ENCODE data around the gene FOXO1.

FOXO1 gene

DNA sequence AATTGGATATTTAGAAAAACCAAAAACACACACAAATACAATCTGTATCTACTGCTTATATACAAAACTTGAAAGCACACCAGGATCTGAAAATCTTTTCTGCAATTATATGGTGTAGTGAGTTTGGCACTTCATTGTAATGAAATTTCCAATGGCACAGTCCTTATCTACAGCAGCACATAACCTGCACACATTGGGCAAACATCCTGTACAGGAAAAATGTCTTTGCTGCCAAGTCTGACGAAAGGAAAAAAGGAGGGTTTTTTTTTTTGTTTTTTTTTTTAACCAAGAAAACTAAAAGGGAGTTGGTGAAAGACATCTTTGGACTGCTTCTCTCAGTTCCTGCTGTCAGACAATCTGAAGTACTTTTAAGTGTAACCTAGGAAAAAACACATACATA is 107.8 kb downstream of the FOXO1 start:
- H3K4me3 ChIP-seq (replicated peaks; ENCODE audit: low read depth, low read length): no peak overlapping the region
- no peak for DNase-seq (ENCODE audit: extremely low read depth, low read depth)
- TF ChIP-seq, protein P1, sequence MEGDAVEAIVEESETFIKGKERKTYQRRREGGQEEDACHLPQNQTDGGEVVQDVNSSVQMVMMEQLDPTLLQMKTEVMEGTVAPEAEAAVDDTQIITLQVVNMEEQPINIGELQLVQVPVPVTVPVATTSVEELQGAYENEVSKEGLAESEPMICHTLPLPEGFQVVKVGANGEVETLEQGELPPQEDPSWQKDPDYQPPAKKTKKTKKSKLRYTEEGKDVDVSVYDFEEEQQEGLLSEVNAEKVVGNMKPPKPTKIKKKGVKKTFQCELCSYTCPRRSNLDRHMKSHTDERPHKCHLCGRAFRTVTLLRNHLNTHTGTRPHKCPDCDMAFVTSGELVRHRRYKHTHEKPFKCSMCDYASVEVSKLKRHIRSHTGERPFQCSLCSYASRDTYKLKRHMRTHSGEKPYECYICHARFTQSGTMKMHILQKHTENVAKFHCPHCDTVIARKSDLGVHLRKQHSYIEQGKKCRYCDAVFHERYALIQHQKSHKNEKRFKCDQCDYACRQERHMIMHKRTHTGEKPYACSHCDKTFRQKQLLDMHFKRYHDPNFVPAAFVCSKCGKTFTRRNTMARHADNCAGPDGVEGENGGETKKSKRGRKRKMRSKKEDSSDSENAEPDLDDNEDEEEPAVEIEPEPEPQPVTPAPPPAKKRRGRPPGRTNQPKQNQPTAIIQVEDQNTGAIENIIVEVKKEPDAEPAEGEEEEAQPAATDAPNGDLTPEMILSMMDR (IDR thresholded peaks at IDR 0.05; ENCODE audit: low read depth, low read length, missing control alignments): no peak

DNA sequence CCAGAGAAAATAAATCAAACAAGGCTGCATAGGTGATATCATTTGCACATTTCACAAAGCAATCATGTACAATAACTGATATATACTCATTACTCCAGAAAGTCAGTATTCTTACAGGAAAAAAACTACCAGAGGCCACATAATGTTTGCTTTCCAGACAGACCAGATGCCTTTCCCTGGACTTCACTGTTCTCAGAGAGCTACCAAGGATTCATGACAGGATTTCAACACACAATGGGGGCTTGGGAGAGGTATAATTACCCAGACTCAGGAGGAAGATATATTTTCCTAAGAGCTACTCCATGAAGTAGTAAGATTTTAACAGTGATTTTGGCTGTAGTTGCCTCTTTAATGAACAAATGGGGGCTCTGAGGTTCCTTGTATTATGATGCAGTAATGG is 110.0 kb downstream of the FOXO1 start:
- H3K4me3 ChIP-seq (replicated peaks; ENCODE audit: low read depth, low read length): no peak overlapping the region
- TF ChIP-seq, protein P1 (IDR thresholded peaks at IDR 0.05; ENCODE audit: low read depth, low read length, missing control alignments): no peak
- no peak for DNase-seq (ENCODE audit: extremely low read depth, low read depth)

DNA sequence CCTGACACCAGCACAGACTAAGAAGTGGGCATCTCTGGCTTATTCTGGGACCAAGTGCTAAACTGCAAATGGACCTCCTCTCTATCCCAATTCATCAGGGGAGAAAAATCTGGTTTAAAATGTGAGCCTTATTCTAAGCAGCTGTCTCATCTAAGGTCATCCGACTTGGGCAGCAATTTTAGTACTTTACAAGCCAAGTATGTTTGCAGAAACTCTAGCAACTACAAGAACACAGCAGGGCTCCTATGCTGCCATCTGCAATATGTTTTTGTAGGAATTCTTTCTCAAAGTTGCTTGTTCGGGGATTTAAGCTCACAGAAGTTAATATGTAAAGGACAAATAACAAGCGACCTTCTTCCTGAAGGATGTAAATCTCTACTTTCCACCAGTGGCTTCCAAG is 113.1 kb downstream of the FOXO1 start:
- H3K4me3 ChIP-seq (replicated peaks; ENCODE audit: low read depth, low read length): no peak overlapping the region
- no peak for DNase-seq (ENCODE audit: extremely low read depth, low read depth)
- TF ChIP-seq, protein P1 (IDR thresholded peaks at IDR 0.05; ENCODE audit: low read depth, low read length, missing control alignments): no peak

DNA sequence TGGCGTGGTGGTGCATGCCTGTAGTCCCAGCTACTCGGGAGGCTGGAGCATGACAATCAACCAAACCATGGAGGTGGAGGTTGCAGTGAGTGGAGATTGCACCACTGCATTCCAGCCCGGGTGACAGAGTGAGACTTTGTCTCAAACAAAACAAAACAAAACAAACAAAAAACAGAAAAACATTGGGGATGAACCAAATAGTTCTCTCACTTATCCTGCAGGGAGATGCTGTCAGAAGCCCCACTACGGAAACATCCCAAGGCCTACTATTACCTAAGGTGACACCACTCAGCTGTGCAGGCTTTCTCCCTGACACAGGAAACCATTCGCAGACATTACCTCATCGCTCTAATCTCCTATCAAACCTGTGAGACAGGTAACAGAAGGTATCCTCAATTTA is 113.5 kb downstream of the FOXO1 start:
- TF ChIP-seq, protein P1 (IDR thresholded peaks at IDR 0.05; ENCODE audit: low read depth, low read length, missing control alignments): no peak
- no peak for DNase-seq (ENCODE audit: extremely low read depth, low read depth)
- H3K4me3 ChIP-seq (replicated peaks; ENCODE audit: low read depth, low read length): no peak overlapping the region

DNA sequence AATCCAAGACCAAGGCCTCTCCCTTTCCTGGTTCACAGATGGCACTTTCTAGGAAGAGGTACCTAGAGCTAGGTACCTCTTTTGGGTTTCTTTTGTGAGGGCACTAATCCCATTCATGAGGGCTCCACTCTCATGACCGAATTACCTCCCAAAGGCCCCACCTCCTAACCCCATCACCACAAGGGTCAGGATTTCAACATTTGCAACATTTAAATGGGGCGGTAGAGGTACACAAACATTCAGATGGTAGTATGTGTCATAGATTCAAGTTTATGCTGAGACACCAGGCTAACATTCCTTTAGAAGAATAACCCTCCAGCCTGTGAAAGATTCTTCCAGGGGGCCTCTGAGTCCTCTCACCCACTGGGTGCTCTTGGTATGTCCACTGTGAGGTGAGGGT is 116.3 kb downstream of the FOXO1 start:
- no peak for DNase-seq (ENCODE audit: extremely low read depth, low read depth)
- no peak overlapping the region for H3K4me3 ChIP-seq (replicated peaks; ENCODE audit: low read depth, low read length)

DNA sequence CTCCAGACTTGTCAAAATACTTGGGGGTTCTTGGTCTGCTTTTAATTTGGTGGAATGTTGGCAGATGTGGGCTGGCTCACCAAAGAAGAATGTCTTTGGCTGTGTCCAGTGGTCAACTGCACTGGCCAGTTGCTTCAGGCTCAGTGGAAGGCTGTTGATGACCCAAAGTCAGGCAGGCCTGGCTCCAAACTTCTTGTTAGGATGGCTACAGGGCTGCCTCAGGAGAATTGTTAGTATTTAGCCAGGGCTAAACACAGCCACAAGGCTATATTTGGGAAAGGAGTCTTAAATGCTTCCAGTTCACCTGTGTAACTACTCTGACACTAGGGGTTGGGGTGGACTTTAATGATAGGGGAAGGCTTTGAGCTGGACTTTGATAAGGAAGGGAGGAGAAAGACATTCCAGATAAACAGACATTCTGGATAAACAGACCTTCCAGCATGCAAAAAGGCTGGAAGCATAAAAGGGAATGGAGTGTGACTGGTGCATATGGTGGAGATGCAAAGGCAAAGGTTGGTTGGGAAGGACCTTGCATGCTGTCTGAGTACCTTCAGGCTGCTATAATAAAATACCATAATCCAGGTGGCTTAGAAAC is 116.8 kb downstream of the FOXO1 start:
- TF ChIP-seq, protein P1 (IDR thresholded peaks at IDR 0.05; ENCODE audit: low read depth, low read length, missing control alignments): no peak
- no peak overlapping the region for H3K4me3 ChIP-seq (replicated peaks; ENCODE audit: low read depth, low read length)
- no peak for DNase-seq (ENCODE audit: extremely low read depth, low read depth)

More for the DNA sequence above, 116.3 kb downstream of the FOXO1 start:
- TF ChIP-seq, protein P1 (IDR thresholded peaks at IDR 0.05; ENCODE audit: low read depth, low read length, missing control alignments): no peak

All from HFF-Myc (cell line).